NK-92 treated with Interleukin-12 subunit alpha and Interleukin-12 subunit beta, amount 100 ng/mL, for 24 hours (cell line): ENCODE data around the gene OFD1.
"Not testable (repeated sequence)": the region's sequence is repeated elsewhere in the genome, so short reads cannot be mapped to it uniquely, and the experiment has no call there.

Source experiments
- DNase-seq: peaks from one replicate; lab custom pipeline; 2025; lab: John Stamatoyannopoulos, UW

Gene OFD1

DNA sequence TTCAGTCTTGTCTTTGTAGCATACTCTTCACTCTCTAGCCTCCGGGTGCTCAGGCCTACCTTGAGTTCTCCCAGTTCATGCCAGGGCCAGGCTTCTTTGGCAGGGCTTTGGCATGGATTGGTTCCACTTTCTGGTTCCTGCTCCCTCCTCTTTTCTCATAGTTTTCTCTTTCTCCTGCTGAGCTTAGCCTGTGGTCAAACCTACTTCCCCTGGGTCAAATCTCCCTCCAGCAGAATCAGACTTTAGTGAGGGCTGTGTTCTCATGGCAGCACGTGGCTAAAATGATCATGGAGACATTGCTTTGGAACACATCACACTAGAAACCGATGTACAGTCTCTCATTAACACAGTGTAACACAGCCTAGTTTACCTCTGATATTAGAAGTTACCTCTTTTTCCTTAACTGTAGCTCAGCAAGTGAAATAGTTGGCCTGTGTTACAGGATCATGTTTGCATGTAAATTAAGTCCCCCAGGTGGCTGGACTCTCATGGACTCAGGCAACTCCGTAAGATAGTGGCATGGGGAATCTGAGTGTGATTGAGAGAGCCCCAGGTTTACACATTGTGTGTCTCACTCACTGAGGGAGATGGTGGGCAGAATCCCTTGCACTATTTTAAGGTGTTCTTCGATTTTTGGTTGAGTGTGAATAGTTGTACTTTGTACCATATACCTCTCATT, 32.3 kb upstream of the OFD1 start:
- no peak for DNase-seq

DNA sequence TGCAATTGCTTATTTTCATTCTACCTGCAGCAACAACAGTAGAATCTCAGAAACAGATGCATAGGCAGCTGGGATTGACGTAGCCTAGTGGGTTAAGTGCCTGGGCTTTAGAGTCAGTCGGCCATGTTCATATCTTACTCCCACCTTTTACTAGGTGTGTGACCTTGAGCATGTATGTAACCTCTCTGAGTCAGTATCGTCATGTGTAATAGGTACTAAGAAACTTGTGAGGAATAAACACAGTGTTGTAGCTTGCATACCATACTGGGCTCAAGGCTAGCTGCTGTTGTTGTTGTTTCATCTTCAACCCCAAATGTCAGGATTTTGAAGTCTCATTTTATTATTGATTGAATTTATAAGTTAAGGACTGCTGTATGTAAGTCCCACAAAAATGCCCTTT, 31.4 kb upstream of the OFD1 start:
- no peak for DNase-seq

DNA sequence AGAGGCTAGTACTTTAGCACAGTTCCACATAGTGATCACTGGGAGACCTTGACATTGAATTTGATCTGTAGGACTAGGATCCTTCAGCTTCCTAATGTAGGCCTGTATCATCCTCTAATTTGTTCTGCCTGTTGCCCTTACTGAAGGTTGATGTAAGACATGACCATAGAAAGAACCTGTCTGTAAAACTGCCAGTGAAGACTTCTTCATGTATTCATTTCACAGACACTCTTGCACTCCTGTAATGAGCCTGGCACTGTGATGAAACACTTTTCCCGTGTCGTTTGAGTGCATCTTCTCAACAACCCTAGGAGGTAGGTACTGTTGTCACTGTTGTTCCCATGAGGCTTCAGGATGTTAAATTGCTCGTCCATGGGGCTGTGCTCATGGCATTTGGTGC, 31.0 kb upstream of the OFD1 start:
- DNase-seq: no peak

DNA sequence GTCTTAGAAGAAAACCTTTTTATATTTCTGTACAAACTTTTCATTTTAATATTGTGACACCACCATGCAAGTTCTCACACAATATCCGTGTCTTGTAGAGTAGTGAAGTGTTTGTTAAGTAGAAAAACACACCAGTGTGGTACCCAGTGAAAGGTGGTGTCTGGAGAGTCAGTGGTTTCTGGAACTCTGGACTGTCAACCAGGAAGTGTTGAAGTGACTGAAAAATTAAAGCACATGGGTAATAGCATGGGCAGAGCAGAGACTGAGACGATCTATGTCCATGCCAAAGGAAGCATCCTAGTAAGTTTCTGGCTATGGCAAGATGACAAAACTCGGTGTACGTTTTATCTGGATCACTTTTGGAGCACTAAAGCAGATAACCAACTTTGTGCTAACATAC, 23.4 kb upstream of the OFD1 start:
- DNase-seq: no peak

DNA sequence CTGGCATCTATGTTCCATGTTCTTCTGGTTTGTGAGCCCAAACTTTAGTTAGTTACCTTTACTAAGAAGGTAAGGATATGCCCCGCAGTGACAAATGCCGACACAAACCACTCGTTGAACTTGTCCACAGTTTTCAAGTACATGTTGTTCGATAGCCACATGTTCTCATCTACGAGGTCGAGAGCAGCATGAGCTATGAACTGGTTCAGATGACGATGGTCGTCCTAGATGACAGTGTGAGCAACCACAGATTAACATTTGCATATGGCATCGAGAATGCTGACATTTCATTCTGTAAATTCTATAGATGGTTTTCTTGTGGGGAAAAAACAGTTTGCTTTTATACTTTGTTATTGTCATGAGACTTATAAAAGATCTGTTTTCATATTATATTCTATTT, 18.1 kb upstream of the OFD1 start:
- no peak for DNase-seq

DNA sequence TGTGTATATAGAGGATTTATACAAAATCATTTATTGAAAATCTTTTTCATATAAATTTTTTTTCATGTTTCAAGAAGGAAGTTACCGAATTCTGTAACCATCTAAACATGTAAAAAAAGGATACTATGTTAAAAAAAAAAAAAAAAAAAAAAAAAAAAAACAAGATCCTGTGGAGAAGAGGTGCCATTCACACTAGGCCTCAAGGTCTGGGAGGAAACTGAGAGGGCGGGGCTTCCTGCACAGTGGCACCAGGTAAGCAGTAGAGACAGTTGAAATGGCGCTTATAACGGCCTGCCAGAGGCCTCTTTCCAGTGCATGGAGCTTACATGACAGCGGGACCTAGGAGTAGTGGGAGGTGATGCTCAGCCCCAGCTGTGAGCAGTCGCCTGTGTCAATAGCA, 17.6 kb upstream of the OFD1 start:
- DNase-seq: peak; percentile 5

DNA sequence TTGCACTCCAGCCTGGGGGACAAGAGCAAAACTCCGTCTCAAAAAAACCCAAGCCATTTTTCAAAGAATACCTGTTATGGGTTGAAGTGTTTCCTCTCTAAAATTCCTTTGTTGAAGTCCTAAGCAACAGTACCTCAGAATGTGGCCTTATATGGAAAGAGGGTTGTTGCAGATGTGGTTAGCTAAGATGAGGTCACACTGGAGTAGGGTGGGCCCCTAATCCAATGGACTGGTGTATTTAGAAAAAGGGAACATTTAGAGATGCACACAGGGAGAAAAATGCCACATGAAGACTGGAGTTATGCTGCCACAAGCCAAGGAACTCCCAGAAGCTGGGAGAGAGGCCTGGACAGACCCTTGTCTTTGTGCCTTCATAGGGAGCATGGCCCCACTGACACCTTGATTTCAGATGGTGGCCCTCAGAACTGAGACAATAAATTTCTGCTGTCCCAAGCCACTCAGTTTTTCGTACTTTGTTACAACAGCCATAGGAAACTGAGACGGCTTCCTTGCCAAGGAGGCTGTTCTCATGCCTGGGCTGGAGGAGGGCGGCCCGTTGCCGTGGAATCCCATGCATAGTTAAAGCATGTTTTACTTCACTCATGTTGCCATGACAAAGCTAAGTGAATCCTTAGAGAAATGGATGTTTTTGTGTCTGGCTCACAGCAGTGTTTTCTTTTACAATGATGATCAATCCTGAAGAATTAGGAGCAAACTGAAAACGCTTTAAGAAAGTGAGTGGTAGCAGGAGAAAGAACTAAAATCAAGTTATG, 16.7 kb upstream of the OFD1 start:
- DNase-seq: no peak

DNA sequence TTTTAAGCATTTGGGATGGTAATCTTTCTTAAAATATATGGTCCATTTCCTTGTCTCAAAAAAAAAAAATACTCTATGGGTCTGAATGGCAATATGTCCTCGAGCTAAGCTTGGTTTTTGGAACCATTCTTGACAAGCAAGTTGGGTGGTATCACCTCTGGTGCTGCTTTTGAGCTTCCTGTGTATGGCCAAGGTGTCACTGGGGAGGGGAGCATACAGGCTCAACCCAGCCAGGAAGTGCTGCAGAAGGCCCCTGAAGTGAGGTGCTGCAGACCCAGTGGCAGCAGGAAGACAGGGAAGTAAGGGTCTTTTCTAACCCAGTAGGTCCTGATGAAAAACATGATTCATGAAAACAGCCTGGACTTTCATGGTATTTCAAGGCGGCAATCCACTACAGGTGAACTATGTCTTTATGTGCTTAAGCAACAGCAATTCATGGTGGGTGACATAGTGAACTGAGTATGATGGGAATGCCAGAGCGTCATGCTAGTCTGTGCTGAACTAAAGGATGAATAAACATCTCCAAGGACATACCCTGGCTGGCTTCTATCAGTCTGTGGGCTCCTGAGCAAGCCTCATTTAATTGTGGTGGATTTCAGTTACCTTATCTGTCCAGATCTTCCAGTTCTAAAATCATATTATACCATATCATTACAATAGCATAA, 15.2 kb upstream of the OFD1 start:
- peak; percentile 25 for DNase-seq

DNA sequence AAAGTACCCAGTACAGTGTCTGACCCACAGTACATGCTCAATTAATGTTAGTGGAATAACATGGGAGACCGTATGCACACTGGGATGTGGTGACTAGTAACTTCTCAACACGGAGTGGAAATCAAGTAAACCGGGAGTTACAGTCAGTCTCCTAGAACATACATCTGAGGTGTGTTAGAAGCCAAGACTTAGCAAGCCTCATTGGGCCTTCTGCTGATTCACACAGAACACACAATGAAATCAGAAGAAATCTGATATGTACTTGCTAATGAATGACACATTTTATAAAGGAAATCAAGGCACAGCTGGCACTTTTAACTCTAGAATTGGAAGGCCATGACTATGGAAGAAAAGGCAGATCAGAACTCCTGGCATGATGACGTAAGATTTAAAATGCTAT, 13.2 kb upstream of the OFD1 start:
- no peak for DNase-seq

DNA sequence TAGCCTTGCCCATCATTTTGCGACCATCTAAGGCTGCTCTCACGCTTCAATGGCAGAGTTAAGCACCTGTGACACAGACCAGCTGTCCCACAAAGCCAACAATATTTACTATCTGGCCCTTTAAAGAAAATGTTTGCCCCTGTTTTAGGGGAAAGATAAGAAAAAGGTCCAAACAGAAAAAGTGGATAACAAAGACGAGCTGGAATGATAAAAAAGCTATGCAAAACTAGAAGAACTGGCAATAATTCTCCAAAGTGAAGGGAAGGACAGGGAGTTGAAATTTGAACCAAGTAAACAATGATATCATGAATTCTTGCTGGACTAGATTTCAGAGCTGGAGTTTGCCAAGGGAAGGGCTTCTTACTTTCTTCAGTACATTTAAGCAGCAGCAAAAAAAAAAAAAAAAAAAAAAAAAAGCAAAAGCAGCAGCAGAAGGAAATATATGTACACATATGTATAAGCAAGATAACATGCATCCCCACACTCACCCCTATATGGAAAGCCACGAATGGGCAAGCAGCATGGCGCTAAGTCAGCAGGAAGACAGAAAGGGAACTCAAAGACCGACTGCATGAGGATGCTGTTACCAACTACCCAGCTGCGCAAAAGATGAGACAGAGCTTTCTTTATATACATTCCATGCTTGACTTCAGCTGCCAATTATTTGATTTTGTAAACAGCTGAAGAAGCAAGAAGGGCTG, 12.6 kb upstream of the OFD1 start:
- DNase-seq: no peak

DNA sequence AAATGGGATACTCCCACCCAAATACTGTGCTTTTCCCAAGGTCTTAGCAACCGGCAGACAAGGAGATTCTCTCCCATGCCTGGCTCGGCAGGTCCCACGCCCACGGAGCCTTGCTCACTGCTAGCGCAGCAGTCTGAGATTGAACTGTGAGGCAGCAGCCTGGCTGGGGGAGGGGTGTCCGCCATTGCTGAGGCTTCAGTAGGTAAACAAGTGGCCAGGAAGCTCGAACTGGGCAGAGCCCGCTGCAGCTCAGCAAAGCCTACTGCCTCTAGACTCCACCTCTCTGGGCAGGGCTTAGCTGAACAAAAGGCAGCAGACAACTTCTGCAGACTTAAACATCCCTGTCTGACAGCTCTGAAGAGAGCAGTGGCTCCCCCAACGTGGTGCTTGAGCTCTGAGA, 9.7 kb upstream of the OFD1 start:
- not testable (repeated sequence) for DNase-seq

DNA sequence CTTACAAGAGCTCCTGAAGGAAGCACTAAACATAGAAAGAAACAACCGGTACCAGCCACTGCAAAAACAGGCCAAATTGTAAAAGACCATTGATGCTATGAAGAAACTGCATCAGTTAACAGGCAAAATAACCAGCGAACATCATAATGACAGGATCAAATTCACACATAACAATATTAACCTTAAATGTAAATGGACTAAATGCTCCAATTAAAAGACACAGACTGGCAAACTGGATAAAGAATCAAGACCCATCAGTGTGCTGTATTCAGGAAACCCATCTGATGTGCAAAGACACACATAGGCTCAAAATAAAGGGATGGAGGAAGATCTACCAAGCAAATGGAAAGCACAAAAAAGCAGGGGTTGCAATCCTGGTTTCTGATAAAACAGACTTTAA, 8.0 kb upstream of the OFD1 start:
- DNase-seq: not testable (repeated sequence)

DNA sequence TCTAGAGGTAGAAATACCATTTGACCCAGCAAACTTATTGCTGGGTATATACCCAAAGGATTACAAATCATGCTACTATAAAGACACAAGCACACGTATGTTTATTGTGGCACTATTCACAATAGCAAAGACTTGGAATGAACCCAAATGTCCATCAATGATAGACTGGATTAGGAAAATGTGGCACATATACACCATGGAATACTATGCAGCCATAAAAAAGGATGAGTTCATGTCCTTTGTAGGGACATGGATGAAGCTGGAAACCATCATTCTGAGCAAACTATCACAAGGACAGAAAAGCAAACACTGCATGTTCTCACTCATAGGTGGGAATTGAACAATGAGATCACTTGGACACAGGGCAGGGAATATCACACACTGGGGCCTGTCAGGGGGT, 4.0 kb upstream of the OFD1 start:
- DNase-seq: not testable (repeated sequence)

DNA sequence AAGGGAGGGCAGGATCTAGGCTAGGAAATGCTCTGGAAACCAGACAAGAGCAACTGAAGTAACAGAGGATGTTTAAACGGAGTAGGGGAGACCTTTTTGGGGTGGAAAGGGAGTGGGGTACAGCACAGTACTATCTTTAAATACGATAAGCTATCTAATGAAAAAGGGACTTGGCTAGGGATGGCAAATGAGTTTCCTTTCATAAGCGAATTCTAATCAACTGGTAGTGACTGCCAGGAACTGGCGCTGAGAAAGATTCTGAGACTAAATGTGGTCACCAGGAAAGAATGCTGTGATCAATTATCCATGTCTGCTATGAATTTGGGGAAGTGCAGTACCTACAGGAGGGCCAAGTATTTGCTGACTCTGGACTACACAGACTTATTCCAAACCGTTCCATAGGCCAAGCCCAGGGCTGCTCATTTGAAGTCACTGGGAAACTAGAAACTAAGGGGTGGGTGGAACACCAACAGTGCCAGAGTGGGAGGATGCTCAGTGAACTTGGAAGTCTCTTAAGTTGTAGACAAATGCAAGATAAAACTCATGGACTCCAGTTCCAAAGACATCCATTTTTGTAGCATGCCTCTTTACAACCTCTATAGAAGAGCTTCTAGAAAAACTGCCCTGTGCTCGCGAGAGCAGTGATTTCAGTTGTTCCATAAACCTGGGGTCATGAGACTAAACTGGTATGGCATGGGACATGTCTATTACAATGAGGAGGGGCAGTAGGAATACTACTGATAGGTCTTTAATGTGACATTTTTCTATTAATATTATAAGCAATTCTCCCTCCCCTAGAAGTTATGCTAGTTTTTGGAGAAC, 2.1 kb upstream of the OFD1 start:
- no peak for DNase-seq

DNA sequence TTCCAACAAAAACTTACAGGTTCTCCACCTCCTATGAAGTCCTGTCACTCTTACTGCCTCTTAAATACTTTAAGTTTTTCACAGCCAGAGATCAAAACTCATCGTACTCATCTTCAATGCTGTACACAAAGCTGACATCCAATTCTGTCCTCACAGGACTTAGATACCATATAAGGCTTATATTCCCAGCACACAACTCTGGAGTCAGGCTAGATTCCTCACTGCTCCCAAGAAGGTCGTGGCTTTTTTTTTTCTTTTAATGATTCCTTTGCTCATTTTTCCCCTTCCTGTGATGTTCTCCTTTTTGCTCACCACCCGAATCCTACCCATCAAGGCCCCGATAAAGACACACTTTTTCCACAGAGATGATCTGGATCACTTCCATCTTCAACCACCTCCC, 1.0 kb upstream of the OFD1 start:
- DNase-seq: no peak

DNA sequence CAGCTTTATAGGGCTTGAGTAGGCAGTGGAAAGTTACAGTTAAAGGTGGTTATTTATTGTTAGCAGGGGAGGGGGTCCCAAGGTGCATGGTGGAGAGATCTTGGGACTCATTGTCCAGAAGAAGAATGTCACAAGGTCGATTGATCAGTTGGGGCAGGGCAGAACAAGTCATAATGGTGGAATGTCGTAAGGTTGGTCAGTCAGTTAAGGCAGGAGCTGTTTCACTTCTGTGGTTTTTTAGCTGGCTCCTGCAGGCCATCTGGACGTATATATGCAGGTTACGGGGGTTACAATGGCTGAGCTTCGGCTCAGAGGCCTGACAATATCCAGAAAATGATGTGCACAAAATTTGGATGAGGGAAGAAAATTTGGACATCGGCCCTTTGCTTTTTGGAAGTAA, 7.1 kb downstream of the OFD1 start:
- DNase-seq: no peak

DNA sequence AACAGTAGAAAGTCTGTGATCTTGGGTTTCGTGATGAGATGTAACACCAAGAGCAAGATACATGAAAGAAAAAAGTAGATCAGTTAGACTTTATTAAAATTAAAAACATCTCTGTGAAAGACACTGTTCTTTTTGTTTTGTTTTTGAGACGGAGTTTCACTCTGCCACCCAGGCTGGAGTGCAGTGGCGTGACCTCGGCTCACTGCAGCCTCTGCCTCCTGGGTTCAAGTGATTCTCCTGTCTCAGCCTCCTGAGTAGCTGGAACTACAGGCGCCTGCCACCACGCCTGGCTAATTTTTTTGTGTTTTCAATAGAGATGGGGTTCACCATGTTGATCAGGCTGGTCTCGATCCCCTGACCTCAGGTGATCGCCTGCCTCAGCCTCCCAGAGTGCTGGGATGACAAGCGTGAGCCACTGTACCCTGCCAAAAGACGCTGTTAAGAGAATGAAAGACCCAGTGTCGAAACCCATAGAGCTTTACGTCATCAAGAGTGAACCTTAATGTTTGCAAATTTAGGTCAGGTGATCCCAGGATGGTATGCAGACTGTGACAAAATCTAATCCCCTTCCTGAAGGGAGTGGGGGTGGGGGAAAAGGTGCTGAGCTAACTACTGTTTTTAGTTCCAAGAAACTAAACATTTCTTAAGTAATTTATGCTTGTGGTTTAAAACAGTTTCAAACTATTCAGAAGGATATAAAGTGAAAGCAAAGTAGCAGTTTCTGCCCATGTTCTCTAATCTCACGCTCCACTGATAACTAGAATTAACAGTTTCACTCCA, 8.0 kb downstream of the OFD1 start:
- DNase-seq: peak; percentile 19

DNA sequence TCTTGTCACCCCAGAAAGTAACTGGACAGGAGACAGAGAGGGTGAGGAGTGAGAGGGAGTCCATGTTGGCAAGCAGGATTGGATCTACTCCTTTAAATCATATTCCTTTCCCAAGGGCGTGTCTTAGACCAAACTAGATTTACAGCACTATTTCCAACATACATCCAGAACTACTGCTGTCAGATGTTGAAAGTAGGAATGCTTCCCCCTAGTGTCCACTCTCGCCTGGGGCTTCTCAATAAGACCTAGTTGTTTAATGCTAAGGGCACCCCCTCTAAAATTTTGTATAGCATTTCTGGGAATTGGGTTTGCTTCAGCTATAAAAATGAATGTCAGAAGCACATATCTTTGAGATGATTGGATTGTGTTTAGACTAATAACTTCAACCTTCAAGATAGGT, 13.3 kb downstream of the OFD1 start:
- no peak for DNase-seq

DNA sequence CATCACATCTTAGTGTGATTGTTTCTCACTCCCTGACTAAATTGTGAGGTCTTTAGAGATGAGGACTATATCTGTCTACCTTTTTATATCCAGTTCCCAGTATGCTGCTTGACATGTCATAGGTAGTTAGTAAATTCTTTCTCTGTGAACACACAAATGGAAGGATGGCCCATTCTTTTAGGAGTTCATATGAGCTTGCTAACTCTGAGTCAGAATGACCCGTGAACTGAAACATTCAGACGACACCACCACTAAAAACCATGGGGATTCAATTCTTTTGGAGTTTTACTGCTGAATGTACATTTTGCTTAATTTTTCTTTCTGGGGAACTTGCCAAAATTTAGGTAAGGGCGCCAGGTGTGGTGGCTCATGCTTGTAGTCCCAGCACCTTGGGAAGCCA, 13.9 kb downstream of the OFD1 start:
- no peak for DNase-seq

DNA sequence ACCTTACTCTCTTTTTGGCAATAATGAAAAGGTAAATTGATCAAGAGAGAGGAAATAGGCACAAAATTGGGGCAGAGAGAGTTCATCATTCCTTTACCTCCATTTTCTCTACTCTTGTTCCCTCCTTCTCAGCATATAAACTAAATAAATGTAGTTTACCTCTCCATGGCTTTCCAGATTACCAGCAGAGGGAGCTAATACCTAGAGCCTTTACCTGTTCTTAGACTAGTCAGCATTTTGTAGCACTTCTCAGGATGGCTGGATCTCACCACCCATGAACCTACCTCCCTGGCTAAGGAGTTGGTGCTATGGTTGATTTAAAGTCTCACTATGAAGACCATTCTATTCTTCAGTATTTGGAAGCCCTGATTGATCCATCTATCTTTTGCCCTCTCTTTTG, 15.7 kb downstream of the OFD1 start:
- DNase-seq: no peak

DNA sequence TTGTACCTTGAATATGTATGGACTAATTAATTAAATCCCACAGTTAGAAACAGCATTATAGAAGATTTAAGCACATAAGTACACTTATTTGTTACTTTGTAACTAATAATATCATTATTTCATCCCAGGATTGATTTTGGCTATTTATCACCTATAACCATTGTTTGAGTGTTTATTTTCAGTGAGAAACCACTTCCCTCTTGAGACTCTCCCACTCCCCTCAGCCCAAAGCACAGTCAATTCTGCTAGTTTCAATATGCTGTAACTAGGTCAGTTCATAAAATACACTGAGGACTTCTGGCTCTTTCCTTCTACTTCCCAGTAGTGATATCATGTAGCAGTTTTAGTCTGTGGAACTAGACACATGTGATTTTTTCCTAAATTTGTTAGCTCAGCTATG, 16.3 kb downstream of the OFD1 start:
- no peak for DNase-seq
